ENCODE results near the gene CDR2. TPM values are rescaled to one million over a fixed set of nuclear protein-coding genes. Genes with fewer than 3 reads are reported as not detected.

The CDR2 gene
- total and polyA plus RNA-seq, 2 of the 13 experiments (the other 11 are each of a cell fraction or from before 2014, with no cell fraction given) = 59.0 to 78.9 TPM

DNA sequence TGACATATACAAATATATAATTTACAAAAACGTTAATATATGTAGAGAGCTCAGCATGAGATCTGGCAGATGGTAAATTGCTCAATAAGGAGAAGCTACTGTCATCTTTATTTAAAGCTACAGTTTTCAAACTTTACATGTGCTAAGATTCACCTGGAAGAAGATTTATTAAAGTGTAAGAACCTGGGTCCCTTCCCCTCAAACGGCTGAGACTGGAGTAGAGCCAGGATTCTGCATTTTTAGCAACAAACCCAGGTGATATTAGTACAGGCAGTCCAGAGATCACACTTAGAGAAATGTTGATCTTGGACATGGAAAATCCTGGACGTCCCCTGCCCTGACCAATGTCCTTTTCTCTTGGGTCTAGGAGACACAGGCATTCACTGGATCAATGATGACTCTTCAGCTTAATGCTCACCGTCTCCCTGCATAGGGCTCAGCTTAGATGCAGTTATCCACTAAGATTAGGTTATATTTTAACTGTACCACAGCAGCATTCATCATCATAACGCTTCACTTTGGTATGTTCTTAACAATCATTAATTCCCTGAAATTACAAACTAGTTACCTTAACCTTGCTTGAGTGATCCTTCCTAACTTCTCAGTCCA is 20.4 kb downstream of the CDR2 start (continued):
- TF ChIP-seq, protein P1, sequence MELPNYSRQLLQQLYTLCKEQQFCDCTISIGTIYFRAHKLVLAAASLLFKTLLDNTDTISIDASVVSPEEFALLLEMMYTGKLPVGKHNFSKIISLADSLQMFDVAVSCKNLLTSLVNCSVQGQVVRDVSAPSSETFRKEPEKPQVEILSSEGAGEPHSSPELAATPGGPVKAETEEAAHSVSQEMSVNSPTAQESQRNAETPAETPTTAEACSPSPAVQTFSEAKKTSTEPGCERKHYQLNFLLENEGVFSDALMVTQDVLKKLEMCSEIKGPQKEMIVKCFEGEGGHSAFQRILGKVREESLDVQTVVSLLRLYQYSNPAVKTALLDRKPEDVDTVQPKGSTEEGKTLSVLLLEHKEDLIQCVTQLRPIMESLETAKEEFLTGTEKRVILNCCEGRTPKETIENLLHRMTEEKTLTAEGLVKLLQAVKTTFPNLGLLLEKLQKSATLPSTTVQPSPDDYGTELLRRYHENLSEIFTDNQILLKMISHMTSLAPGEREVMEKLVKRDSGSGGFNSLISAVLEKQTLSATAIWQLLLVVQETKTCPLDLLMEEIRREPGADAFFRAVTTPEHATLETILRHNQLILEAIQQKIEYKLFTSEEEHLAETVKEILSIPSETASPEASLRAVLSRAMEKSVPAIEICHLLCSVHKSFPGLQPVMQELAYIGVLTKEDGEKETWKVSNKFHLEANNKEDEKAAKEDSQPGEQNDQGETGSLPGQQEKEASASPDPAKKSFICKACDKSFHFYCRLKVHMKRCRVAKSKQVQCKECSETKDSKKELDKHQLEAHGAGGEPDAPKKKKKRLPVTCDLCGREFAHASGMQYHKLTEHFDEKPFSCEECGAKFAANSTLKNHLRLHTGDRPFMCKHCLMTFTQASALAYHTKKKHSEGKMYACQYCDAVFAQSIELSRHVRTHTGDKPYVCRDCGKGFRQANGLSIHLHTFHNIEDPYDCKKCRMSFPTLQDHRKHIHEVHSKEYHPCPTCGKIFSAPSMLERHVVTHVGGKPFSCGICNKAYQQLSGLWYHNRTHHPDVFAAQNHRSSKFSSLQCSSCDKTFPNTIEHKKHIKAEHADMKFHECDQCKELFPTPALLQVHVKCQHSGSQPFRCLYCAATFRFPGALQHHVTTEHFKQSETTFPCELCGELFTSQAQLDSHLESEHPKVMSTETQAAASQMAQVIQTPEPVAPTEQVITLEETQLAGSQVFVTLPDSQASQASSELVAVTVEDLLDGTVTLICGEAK (IDR thresholded peaks at IDR 0.05) = no peak
- TF ChIP-seq, protein P1 (CRISPR knock-in tag; IDR thresholded peaks at IDR 0.05) = no peak
- TF ChIP-seq, protein P2, sequence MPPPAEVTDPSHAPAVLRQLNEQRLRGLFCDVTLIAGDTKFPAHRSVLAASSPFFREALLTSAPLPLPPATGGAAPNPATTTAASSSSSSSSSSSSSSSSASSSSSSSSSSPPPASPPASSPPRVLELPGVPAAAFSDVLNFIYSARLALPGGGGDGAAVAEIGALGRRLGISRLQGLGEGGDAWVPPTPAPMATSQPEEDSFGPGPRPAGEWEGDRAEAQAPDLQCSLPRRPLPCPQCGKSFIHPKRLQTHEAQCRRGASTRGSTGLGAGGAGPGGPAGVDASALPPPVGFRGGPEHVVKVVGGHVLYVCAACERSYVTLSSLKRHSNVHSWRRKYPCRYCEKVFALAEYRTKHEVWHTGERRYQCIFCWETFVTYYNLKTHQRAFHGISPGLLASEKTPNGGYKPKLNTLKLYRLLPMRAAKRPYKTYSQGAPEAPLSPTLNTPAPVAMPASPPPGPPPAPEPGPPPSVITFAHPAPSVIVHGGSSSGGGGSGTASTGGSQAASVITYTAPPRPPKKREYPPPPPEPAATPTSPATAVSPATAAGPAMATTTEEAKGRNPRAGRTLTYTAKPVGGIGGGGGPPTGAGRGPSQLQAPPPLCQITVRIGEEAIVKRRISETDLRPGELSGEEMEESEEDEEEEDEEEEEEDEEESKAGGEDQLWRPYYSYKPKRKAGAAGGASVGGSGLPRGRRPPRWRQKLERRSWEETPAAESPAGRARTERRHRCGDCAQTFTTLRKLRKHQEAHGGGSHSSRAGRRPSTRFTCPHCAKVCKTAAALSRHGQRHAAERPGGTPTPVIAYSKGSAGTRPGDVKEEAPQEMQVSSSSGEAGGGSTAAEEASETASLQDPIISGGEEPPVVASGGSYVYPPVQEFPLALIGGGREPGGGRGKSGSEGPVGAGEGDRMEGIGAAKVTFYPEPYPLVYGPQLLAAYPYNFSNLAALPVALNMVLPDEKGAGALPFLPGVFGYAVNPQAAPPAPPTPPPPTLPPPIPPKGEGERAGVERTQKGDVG (CRISPR knock-in tag; IDR thresholded peaks at IDR 0.05; ENCODE audit: borderline replicate concordance) = no peak
- TF ChIP-seq NCOA1 (CRISPR knock-in tag; IDR thresholded peaks at IDR 0.05) (no peak), TBX3 (IDR thresholded peaks at IDR 0.05; ENCODE audit: borderline replicate concordance) (0 out of 2 replicates have a peak, but pooled peaks have one; percentile 7), SOX6 (IDR thresholded peaks at IDR 0.05) (no peak), SOX6 (CRISPR knock-in tag; IDR thresholded peaks at IDR 0.05) (peak; percentile 54), ZNF317 (CRISPR knock-in tag; IDR thresholded peaks at IDR 0.05) (peak; percentile 15; the same call in 1 of the 2 replicates), HHEX (CRISPR knock-in tag; IDR thresholded peaks at IDR 0.05) (no peak), EED (CRISPR knock-in tag; IDR thresholded peaks at IDR 0.05) (no peak), ZNF773 (CRISPR knock-in tag; IDR thresholded peaks at IDR 0.05; ENCODE audit: borderline replicate concordance) (no peak)
- TF ChIP-seq, protein P3, sequence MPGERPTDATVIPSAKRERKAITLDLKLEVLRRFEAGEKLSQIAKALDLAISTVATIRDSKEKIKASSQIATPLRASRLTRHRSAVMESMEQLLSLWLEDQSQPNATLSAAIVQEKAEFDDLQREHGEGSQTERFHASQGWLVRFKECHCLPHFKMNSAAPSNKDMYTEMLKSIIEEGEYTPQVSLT (CRISPR knock-in tag; IDR thresholded peaks at IDR 0.05; ENCODE audit: borderline replicate concordance, low read depth) = no peak
- TF ChIP-seq, protein P4, sequence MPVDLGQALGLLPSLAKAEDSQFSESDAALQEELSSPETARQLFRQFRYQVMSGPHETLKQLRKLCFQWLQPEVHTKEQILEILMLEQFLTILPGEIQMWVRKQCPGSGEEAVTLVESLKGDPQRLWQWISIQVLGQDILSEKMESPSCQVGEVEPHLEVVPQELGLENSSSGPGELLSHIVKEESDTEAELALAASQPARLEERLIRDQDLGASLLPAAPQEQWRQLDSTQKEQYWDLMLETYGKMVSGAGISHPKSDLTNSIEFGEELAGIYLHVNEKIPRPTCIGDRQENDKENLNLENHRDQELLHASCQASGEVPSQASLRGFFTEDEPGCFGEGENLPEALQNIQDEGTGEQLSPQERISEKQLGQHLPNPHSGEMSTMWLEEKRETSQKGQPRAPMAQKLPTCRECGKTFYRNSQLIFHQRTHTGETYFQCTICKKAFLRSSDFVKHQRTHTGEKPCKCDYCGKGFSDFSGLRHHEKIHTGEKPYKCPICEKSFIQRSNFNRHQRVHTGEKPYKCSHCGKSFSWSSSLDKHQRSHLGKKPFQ (CRISPR knock-in tag; IDR thresholded peaks at IDR 0.05; ENCODE audit: insufficient replicate concordance) = no peak
- TF ChIP-seq, protein P5, sequence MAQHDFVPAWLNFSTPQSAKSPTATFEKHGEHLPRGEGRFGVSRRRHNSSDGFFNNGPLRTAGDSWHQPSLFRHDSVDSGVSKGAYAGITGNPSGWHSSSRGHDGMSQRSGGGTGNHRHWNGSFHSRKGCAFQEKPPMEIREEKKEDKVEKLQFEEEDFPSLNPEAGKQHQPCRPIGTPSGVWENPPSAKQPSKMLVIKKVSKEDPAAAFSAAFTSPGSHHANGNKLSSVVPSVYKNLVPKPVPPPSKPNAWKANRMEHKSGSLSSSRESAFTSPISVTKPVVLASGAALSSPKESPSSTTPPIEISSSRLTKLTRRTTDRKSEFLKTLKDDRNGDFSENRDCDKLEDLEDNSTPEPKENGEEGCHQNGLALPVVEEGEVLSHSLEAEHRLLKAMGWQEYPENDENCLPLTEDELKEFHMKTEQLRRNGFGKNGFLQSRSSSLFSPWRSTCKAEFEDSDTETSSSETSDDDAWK (CRISPR knock-in tag; IDR thresholded peaks at IDR 0.05) = no peak

Measured in HepG2 (cell line).